Progenitor cell of endocrine pancreas (in vitro differentiated cells): Measurements from ENCODE around the gene STX10. TPM values are rescaled to one million over a fixed set of nuclear protein-coding genes. Genes with fewer than 3 reads are reported as not detected.

Source experiments
- DNase-seq: peaks from one replicate; pipeline ENCODE4 v3.0.0; 2021; ENCODE audit warnings: low spot score; ENCODE audit not compliant: unreplicated experiment
- H3K27ac Mint-ChIP-seq: 2 replicates; pipeline ENCODE4 v1.8.0; 2021; ENCODE audit warnings: mild to moderate bottlenecking, moderate library complexity, mixed read lengths
- H3K27me3 Mint-ChIP-seq: 2 replicates; pipeline ENCODE4 v1.8.0; 2021; ENCODE audit warnings: mixed read lengths
- H3K36me3 Mint-ChIP-seq: 2 replicates; pipeline ENCODE4 v1.8.0; 2022; ENCODE audit warnings: mixed read lengths; ENCODE audit not compliant: insufficient read depth
- H3K4me1 Mint-ChIP-seq: 2 replicates; pipeline ENCODE4 v1.8.0; 2021; ENCODE audit warnings: low read depth, mixed read lengths
- H3K4me3 Mint-ChIP-seq: 2 replicates; pipeline ENCODE4 v1.8.0; 2021; ENCODE audit warnings: low read depth, mild to moderate bottlenecking, moderate library complexity, mixed read lengths
- H3K9me3 Mint-ChIP-seq: 2 replicates; pipeline ENCODE4 v1.8.0; 2021; ENCODE audit warnings: low read depth, mixed read lengths
- total RNA-seq: library from RNA; stranded (reverse); gene quantifications from 2 replicates; pipeline ENCODE4 v1.2.1, GENCODE V29; 2021
- TF ChIP-seq, protein P1 (sequence below): fragments of 200-600 bp; sonication (generic); IDR thresholded peaks from one replicate; pipeline ENCODE4 v1.5.0; 2021; ENCODE audit warnings: antibody characterized with exemption, mild to moderate bottlenecking; ENCODE audit not compliant: unreplicated experiment

The STX10 gene
- total RNA-seq, 1 donor from 2014 or later = 49.2 TPM

DNA sequence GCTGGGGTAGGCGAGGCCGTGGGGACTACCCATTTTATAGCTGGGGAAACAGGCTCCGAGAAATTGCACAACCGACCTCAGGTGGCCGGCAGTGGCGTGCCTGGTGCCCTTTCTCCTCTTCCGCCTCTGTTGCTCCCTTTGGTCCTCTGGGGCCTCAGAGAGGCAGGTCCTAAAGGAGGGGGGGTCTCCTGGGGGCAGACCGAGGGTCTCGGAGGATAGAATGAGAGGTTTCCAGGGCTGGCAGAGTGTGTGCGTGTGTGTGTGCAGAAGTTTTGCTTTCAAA, 11.3 kb downstream of the STX10 start:
- DNase-seq = no peak
- H3K36me3 Mint-ChIP-seq = peaks cover 4% of the 10 kb centered on the region
- no peaks in the 10 kb centered on the region for H3K9me3 Mint-ChIP-seq
- H3K4me1 Mint-ChIP-seq = no peaks in the 10 kb centered on the region
- H3K4me3 Mint-ChIP-seq = no peak overlapping the region
- TF ChIP-seq, protein P1, sequence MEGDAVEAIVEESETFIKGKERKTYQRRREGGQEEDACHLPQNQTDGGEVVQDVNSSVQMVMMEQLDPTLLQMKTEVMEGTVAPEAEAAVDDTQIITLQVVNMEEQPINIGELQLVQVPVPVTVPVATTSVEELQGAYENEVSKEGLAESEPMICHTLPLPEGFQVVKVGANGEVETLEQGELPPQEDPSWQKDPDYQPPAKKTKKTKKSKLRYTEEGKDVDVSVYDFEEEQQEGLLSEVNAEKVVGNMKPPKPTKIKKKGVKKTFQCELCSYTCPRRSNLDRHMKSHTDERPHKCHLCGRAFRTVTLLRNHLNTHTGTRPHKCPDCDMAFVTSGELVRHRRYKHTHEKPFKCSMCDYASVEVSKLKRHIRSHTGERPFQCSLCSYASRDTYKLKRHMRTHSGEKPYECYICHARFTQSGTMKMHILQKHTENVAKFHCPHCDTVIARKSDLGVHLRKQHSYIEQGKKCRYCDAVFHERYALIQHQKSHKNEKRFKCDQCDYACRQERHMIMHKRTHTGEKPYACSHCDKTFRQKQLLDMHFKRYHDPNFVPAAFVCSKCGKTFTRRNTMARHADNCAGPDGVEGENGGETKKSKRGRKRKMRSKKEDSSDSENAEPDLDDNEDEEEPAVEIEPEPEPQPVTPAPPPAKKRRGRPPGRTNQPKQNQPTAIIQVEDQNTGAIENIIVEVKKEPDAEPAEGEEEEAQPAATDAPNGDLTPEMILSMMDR = no peak
- H3K27ac Mint-ChIP-seq = no peak overlapping the region
- H3K27me3 Mint-ChIP-seq = no peaks in the 10 kb centered on the region

GRCh38 chr19:13138171-13138915, 11.8 kb downstream of the STX10 start:
- no peak overlapping the region for H3K4me3 Mint-ChIP-seq
- TF ChIP-seq, protein P1 = no peak
- no peaks in the 10 kb centered on the region for H3K9me3 Mint-ChIP-seq
- peaks cover 4% of the 10 kb centered on the region for H3K36me3 Mint-ChIP-seq
- no peak overlapping the region for H3K27ac Mint-ChIP-seq
- no peaks in the 10 kb centered on the region for H3K27me3 Mint-ChIP-seq
- H3K4me1 Mint-ChIP-seq = no peaks in the 10 kb centered on the region
- no peak for DNase-seq

- Mint-ChIP-seq H3K4me1 (no peaks in the 10 kb centered on the region), H3K27me3 (no peaks in the 10 kb centered on the region), H3K9me3 (no peaks in the 10 kb centered on the region), H3K36me3 (peaks cover 4% of the 10 kb centered on the region), H3K4me3 (no peak overlapping the region), H3K27ac (no peak overlapping the region)
- TF ChIP-seq, protein P1 = no peak
- DNase-seq = no peak
Measured at GRCh38 chr19:13137290-13137794, 12.8 kb downstream of the STX10 start.

DNA sequence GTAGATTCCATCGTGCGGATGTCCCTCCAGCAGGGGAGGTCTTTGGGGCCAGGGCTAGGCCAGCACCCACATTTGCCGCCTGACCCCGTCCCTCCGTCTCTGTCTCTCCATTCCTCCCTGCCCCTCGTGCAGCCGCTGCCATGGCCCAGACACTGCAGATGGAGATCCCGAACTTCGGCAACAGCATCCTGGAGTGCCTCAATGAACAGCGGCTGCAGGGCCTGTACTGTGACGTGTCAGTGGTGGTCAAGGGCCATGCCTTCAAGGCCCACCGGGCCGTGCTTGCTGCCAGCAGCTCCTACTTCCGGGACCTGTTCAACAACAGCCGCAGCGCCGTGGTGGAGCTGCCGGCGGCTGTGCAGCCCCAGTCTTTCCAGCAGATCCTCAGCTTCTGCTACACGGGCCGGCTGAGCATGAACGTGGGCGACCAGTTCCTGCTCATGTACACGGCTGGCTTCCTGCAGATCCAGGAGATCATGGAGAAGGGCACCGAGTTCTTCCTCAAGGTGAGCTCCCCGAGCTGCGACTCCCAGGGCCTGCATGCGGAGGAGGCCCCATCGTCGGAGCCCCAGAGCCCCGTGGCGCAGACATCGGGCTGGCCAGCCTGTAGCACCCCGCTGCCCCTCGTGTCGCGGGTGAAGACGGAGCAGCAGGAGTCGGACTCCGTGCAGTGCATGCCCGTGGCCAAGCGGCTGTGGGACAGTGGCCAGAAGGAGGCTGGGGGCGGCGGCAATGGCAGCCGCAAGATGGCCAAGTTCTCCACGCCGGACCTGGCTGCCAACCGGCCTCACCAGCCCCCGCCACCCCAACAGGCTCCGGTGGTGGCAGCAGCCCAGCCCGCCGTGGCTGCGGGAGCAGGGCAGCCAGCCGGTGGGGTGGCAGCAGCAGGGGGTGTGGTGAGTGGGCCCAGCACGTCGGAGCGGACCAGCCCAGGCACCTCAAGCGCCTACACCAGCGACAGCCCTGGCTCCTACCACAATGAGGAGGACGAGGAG, 14.8 kb downstream of the STX10 start:
- Mint-ChIP-seq H3K4me3 (no peak overlapping the region), H3K27me3 (no peaks in the 10 kb centered on the region), H3K9me3 (no peaks in the 10 kb centered on the region), H3K36me3 (peaks cover 2% of the 10 kb centered on the region), H3K4me1 (no peaks in the 10 kb centered on the region), H3K27ac (no peak overlapping the region)
- TF ChIP-seq, protein P1 = no peak
- DNase-seq = no peak

DNA sequence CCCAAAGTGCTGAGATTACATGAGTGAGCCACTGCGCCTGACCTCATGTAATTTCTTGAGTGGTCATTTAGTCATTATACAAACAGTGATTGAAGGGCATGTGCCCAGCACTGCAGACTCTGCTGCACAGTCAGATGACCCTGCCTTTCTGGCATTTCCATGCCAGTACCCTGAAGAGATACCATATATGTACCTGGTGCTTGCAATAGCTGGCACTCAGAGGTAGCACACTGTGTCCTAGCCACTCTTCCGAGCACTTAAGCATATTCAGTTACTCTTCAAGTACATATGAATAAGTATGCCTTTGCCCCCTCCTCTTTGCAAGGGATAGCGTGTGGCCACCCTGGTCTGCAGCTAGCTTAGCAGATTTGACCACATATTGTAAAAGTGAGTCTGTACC, 15.5 kb downstream of the STX10 start:
- no peaks in the 10 kb centered on the region for H3K27me3 Mint-ChIP-seq
- no peak overlapping the region for H3K4me3 Mint-ChIP-seq
- no peaks in the 10 kb centered on the region for H3K4me1 Mint-ChIP-seq
- TF ChIP-seq, protein P1 = no peak
- no peaks in the 10 kb centered on the region for H3K9me3 Mint-ChIP-seq
- H3K36me3 Mint-ChIP-seq = peaks cover under 1% of the 10 kb centered on the region
- DNase-seq = no peak
- H3K27ac Mint-ChIP-seq = no peak overlapping the region
